Neural cell (in vitro differentiated cells): ENCODE measurements around the gene PARP1. TPM values are rescaled to one million over a fixed set of nuclear protein-coding genes. Genes with fewer than 3 reads are reported as not detected.

Experiments used
- H2AFZ ChIP-seq: fragments of 200-600, 300-800 bp; sonication (generic), shearing (Covaris generic); 2 replicates; pipeline ENCODE4 v1.6.0; 2014; ENCODE audit warnings: low read depth, mild to moderate bottlenecking, antibody characterized with exemption, low read length, moderate library complexity
- H3F3A ChIP-seq: fragments of 200-600 bp; shearing (Covaris generic); 2 replicates; pipeline ENCODE4 v1.6.1; 2016; ENCODE audit warnings: mild to moderate bottlenecking, moderate library complexity, mixed read lengths, antibody characterized with exemption, low read length; ENCODE audit not compliant: insufficient read depth, poor library complexity, severe bottlenecking
- H3K27ac ChIP-seq: fragments of 200-600, 300-800 bp; sonication (generic), shearing (Covaris generic); 2 replicates; pipeline ENCODE4 v1.5.1; 2014; ENCODE audit warnings: mild to moderate bottlenecking, low read length, moderate library complexity
- H3K27me3 ChIP-seq: fragments of 300-800, 200-600 bp; sonication (generic), shearing (Covaris generic); 2 replicates; pipeline ENCODE4 v1.6.0; 2014; ENCODE audit warnings: mild to moderate bottlenecking, low read depth, low read length, moderate library complexity; ENCODE audit not compliant: insufficient read depth
- H3K36me3 ChIP-seq: fragments of 300-800, 200-600 bp; sonication (generic), shearing (Covaris generic); 2 replicates; pipeline ENCODE4 v1.5.1; 2014; ENCODE audit warnings: mild to moderate bottlenecking, antibody characterized with exemption, low read length, moderate library complexity; ENCODE audit not compliant: insufficient read depth
- H3K4me2 ChIP-seq: fragments of 300-800, 200-600 bp; sonication (generic), shearing (Covaris generic); 2 replicates; pipeline ENCODE4 v1.6.0; 2014; ENCODE audit warnings: mild to moderate bottlenecking, low read length
- H3K4me3 ChIP-seq: fragments of 300-800, 200-600 bp; sonication (generic), shearing (Covaris generic); 2 replicates; pipeline ENCODE4 v1.5.1; 2014; ENCODE audit warnings: mild to moderate bottlenecking, low read length, moderate library complexity
- H3K79me2 ChIP-seq: fragments of 200-600 bp; shearing (Covaris generic); replicated peaks from 2 replicates; pipeline ENCODE4 v1.6.0; 2014; ENCODE audit warnings: mild to moderate bottlenecking, low read length, moderate library complexity; ENCODE audit not compliant: insufficient read depth
- H3K9ac ChIP-seq: fragments of 300-800, 200-600 bp; sonication (generic), shearing (Covaris generic); 2 replicates; pipeline ENCODE4 v1.6.1; 2016; ENCODE audit warnings: mild to moderate bottlenecking, low read length, mixed read lengths
- H3K9me2 ChIP-seq: fragments of 200-600 bp; shearing (Covaris generic); 2 replicates; pipeline ENCODE4 v1.6.1; 2016; ENCODE audit warnings: mild to moderate bottlenecking, low read length, mixed read lengths; ENCODE audit not compliant: insufficient read depth
- H3K9me3 ChIP-seq: fragments of 200-600, 300-800 bp; sonication (generic), shearing (Covaris generic); 2 replicates; pipeline ENCODE4 v1.6.1; 2016; ENCODE audit warnings: mild to moderate bottlenecking, mixed run types, low read length, moderate library complexity, mixed read lengths
- H4K20me1 ChIP-seq: fragments of 200-600 bp; shearing (Covaris generic); 2 replicates; pipeline ENCODE4 v1.6.1; 2016; ENCODE audit warnings: mild to moderate bottlenecking, mixed run types; ENCODE audit not compliant: insufficient read depth
- CTCF ChIP-seq: fragments of 450-650 bp; IDR thresholded peaks from 2 replicates; pipeline ENCODE4 v1.5.1; 2014; ENCODE audit warnings: antibody characterized with exemption, mild to moderate bottlenecking, moderate library complexity; ENCODE audit not compliant: poor library complexity, severe bottlenecking
- EP300 ChIP-seq: fragments of 450-650 bp; conservative IDR thresholded peaks from 2 replicates; pipeline ENCODE4 v1.6.1; 2014; ENCODE audit warnings: antibody characterized with exemption, mild to moderate bottlenecking, moderate library complexity; ENCODE audit not compliant: poor library complexity, severe bottlenecking
- EZH2 ChIP-seq: fragments of 200-600, 300-800 bp; shearing (Covaris generic), sonication (generic); IDR thresholded peaks from 2 replicates; pipeline ENCODE4 v1.6.1; 2014; ENCODE audit warnings: antibody characterized with exemption, low read length, borderline replicate concordance, mild to moderate bottlenecking; ENCODE audit not compliant: insufficient read depth, poor library complexity, severe bottlenecking
- MXI1 ChIP-seq: fragments of 450-650 bp; conservative IDR thresholded peaks from 2 replicates; pipeline ENCODE4 v1.6.1; 2014; ENCODE audit warnings: antibody characterized with exemption, mild to moderate bottlenecking; ENCODE audit not compliant: poor library complexity, severe bottlenecking
- POLR2AphosphoS5 ChIP-seq: IDR thresholded peaks from 2 replicates; pipeline ENCODE4 v1.6.1; 2012
- RAD21 ChIP-seq: fragments of 450-650 bp; conservative IDR thresholded peaks from 2 replicates; pipeline ENCODE4 v1.6.1; 2014; ENCODE audit warnings: antibody characterized with exemption, mild to moderate bottlenecking, moderate library complexity
- REST ChIP-seq: IDR thresholded peaks from 2 replicates; pipeline ENCODE4 v1.6.1; 2012; ENCODE audit warnings: borderline replicate concordance
- SMC3 ChIP-seq: fragments of 450-650 bp; conservative IDR thresholded peaks from 2 replicates; pipeline ENCODE4 v1.6.1; 2014; ENCODE audit warnings: antibody characterized with exemption, mild to moderate bottlenecking, moderate library complexity; ENCODE audit not compliant: poor library complexity
- TAF1 ChIP-seq: IDR thresholded peaks from 2 replicates; pipeline ENCODE4 v1.6.1; 2012; ENCODE audit warnings: low read depth
- polyA plus RNA-seq: library from polyadenylated mRNA; depleted of rRNA; stranded (reverse); fragments of >200 nt; gene quantifications from 2 replicates; pipeline ENCODE4 v1.2.3, GENCODE V29; 2014

The PARP1 gene
- polyA plus RNA-seq, 1 donor from 2014 or later = 112 TPM

GRCh38 chr1:226453015-226453704 lies 45.3 kb upstream of the PARP1 start:
- H3K27me3 ChIP-seq = no peaks in the 10 kb centered on the region
- no peaks in the 10 kb centered on the region for H3K9me2 ChIP-seq
- no peak for TF ChIP-seq POLR2AphosphoS5
- no peaks in the 10 kb centered on the region for H4K20me1 ChIP-seq
- H2AFZ ChIP-seq = no peak overlapping the region
- no peak overlapping the region for H3K9ac ChIP-seq
- no peaks in the 10 kb centered on the region for H3K36me3 ChIP-seq
- H3K79me2 ChIP-seq = no peaks in the 10 kb centered on the region
- no peak overlapping the region for H3K4me2 ChIP-seq
- H3F3A ChIP-seq = no peaks in the 10 kb centered on the region
- H3K27ac ChIP-seq = no peak overlapping the region
- no peaks in the 10 kb centered on the region for H3K9me3 ChIP-seq
- no peak overlapping the region for H3K4me3 ChIP-seq

GRCh38 chr1:226450688-226451087 lies 42.8 kb upstream of the PARP1 start:
- Histone ChIP-seq H4K20me1 (no peaks in the 10 kb centered on the region), H3K9ac (no peak overlapping the region), H3K4me2 (no peak overlapping the region), H2AFZ (no peak overlapping the region), H3K79me2 (no peaks in the 10 kb centered on the region), H3K36me3 (no peaks in the 10 kb centered on the region), H3K9me2 (no peaks in the 10 kb centered on the region), H3K4me3 (no peak overlapping the region), H3F3A (no peaks in the 10 kb centered on the region), H3K27ac (no peak overlapping the region), H3K9me3 (no peaks in the 10 kb centered on the region), H3K27me3 (no peaks in the 10 kb centered on the region)
- TF ChIP-seq RAD21 (no peak), MXI1 (no peak), TAF1 (no peak), POLR2AphosphoS5 (no peak), EP300 (no peak), REST (no peak), EZH2 (no peak), CTCF (no peak), SMC3 (no peak)
